IMR-90 (cell line): ENCODE results near the gene ACVR1B. TPM values are rescaled to one million over a fixed set of nuclear protein-coding genes. Genes with fewer than 3 reads are reported as not detected.

Source experiments
- CEBPB ChIP-seq: IDR thresholded peaks from 2 replicates; pipeline ENCODE4 v1.6.1; 2012; ENCODE audit warnings: low read depth, low read length, improper control_type of control experiment
- MAFK ChIP-seq: IDR thresholded peaks from 2 replicates; pipeline ENCODE4 v1.6.1; 2012; ENCODE audit warnings: low read depth, low read length, improper control_type of control experiment
- MAZ ChIP-seq: IDR thresholded peaks from 2 replicates; pipeline ENCODE4 v1.6.1; 2012; ENCODE audit warnings: low read depth, mild to moderate bottlenecking, low read length, improper control_type of control experiment, moderate library complexity, borderline replicate concordance
- MXI1 ChIP-seq: IDR thresholded peaks from 2 replicates; pipeline ENCODE4 v1.6.1; 2012; ENCODE audit warnings: low read depth, mild to moderate bottlenecking, low read length, moderate library complexity, borderline replicate concordance
- polyA plus RNA-seq, 3 experiments: library from polyadenylated mRNA; depleted of rRNA; stranded (reverse); fragments of >200 nt; gene quantifications; 2 replicates each; pipeline ENCODE4 v1.2.3, GENCODE V29; 2012; ENCODE audit warnings: low replicate concordance in 1 of 3
- total RNA-seq: library from RNA; depleted of rRNA; stranded (reverse); fragments of >200 nt; gene quantifications from 2 replicates; pipeline ENCODE4 v1.2.3, GENCODE V29; 2012
- TF ChIP-seq, protein P1 (sequence below): conservative IDR thresholded peaks from 2 replicates; pipeline ENCODE4 v1.5.1; 2012; ENCODE audit warnings: mild to moderate bottlenecking, low read depth, low read length, improper control_type of control experiment

The ACVR1B gene
- total and polyA plus RNA-seq, 2 of the 4 experiments (the other 2 are of a cell fraction) = 5.7 to 13.6 TPM

DNA sequence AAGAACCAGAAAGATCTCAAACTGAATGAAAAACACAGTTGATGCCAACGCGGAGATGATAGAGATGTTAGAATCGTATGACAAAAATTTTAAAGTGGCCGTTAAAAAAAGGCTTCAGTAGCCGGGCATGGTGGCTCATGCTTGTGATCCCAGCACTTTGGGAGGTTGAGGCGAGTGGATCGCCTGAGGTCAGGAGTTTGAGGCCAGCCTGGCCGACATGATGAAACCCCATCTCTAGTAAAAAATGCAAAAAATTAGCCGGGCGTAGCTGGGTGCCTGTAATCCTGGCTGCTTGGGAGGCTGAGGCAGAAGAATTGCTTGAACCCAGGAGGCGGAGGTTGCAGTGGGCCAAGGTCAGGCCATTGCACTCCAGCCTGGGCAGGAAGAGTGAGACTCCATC is 49.6 kb upstream of the ACVR1B start (continued):
- TF ChIP-seq, protein P1, sequence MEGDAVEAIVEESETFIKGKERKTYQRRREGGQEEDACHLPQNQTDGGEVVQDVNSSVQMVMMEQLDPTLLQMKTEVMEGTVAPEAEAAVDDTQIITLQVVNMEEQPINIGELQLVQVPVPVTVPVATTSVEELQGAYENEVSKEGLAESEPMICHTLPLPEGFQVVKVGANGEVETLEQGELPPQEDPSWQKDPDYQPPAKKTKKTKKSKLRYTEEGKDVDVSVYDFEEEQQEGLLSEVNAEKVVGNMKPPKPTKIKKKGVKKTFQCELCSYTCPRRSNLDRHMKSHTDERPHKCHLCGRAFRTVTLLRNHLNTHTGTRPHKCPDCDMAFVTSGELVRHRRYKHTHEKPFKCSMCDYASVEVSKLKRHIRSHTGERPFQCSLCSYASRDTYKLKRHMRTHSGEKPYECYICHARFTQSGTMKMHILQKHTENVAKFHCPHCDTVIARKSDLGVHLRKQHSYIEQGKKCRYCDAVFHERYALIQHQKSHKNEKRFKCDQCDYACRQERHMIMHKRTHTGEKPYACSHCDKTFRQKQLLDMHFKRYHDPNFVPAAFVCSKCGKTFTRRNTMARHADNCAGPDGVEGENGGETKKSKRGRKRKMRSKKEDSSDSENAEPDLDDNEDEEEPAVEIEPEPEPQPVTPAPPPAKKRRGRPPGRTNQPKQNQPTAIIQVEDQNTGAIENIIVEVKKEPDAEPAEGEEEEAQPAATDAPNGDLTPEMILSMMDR = no peak
- no peak for TF ChIP-seq MXI1
- TF ChIP-seq MAFK = no peak
- no peak for TF ChIP-seq CEBPB
- TF ChIP-seq MAZ = no peak
